HepG2 (cell line): ENCODE data around the gene SLIT3. TPM values are rescaled to one million over a fixed set of nuclear protein-coding genes. Genes with fewer than 3 reads are reported as not detected.

Experiments used
- ATAC-seq: fragments of 200-7000 bp; cut with Tn5 transposase; 3 replicates; pipeline ENCODE4 v1.9.1; 2020; ENCODE audit warnings: mild to moderate bottlenecking, moderate library complexity
- BruUV-seq: library from RNA; stranded (reverse); fragments of 400-500 nt; replicated peaks from 2 replicates; lab custom pipeline; 2021; lab: Mats Ljungman, UMichigan
- CTCF ChIA-PET: fragments of 300-600 bp; formaldehyde crosslinking; extraction: SDS; loops from one replicate; lab custom pipeline; 2021; ENCODE audit warnings: low total read pairs, inconsistent platforms, low intra/inter-chr PET ratio; lab: Yijun Ruan, JAX
- POLR2A ChIA-PET: fragments of 350-600 bp; sonication (Branson Sonifier 250); formaldehyde crosslinking; loops from one replicate; lab custom pipeline; 2020; ENCODE audit warnings: antibody characterized with exemption, inconsistent platforms; lab: Yijun Ruan, JAX
- DNase-seq: peaks from one replicate; pipeline ENCODE4 v3.0.0-alpha.2; 2015; ENCODE audit warnings: low spot score
- FAIRE-seq: peaks from 3 replicates; lab custom pipeline; 2011; peaks lifted over from hg19 to GRCh38; lab: Jason Lieb, UNC
- H2AFZ ChIP-seq: one replicate; pipeline ENCODE4 v1.6.1; 2011; ENCODE audit warnings: low read length, inconsistent platforms
- H3K27ac ChIP-seq: fragments of 300-600 bp; 3 replicates; pipeline ENCODE4 v1.8.0; 2011; ENCODE audit warnings: mixed run types, mild to moderate bottlenecking, mixed read lengths, low read length, inconsistent platforms; ENCODE audit not compliant: insufficient read depth; ENCODE audit errors: extremely low read length
- H3K27me3 ChIP-seq, 2 experiments: fragments of 200-600 bp in 1 of 2; 2 replicates in 1 of 2; 3 replicates in 1 of 2; pipeline versions ENCODE4 v1.6.0 to v1.8.0; 2011; ENCODE audit warnings: low read length in 2 of 2, mild to moderate bottlenecking in 2 of 2, moderate library complexity in 2 of 2, inconsistent platforms in 1 of 2; ENCODE audit not compliant: insufficient read depth in 2 of 2, control insufficient read depth in 1 of 2
- H3K36me3 ChIP-seq, 2 experiments: fragments of 200-600 bp in 1 of 2; replicated peaks in 1 of 2; 2 replicates in 1 of 2; 3 replicates in 1 of 2; pipeline versions ENCODE4 v1.5.1 to v1.8.0; 2011; ENCODE audit warnings: low read length in 2 of 2, inconsistent platforms in 1 of 2; ENCODE audit not compliant: insufficient read depth in 2 of 2, control insufficient read depth in 1 of 2
- H3K4me1 ChIP-seq: 2 replicates; pipeline ENCODE4 v1.5.1; 2012; ENCODE audit warnings: low read length, inconsistent platforms; ENCODE audit not compliant: insufficient read depth
- H3K4me2 ChIP-seq: 2 replicates; pipeline ENCODE4 v1.6.0; 2011; ENCODE audit warnings: low read depth, low read length, inconsistent platforms
- H3K4me3 ChIP-seq, 3 experiments: fragments of 200-600 bp in 1 of 3; sonication (generic), shearing (Covaris generic) in 1 of 3; replicated peaks in 1 of 3; 2 replicates each; pipeline ENCODE4 v1.5.1; 2011 to 2016; ENCODE audit warnings: low read length in 3 of 3, inconsistent platforms in 2 of 3, low read depth in 2 of 3, mild to moderate bottlenecking in 2 of 3, control low read depth in 1 of 3, mixed read lengths in 1 of 3; ENCODE audit not compliant: insufficient read depth in 1 of 3
- H3K79me2 ChIP-seq: one replicate; pipeline ENCODE4 v1.6.1; 2011; ENCODE audit warnings: low read length, inconsistent platforms; ENCODE audit not compliant: insufficient read depth
- H3K9ac ChIP-seq: 2 replicates; pipeline ENCODE4 v1.6.0; 2011; ENCODE audit warnings: mild to moderate bottlenecking, low read depth, low read length, inconsistent platforms; ENCODE audit not compliant: insufficient read depth
- H3K9me3 ChIP-seq: 2 replicates; pipeline ENCODE4 v1.5.1; 2012; ENCODE audit warnings: mild to moderate bottlenecking, low read length
- H4K20me1 ChIP-seq: 2 replicates; pipeline ENCODE4 v1.6.0; 2011; ENCODE audit warnings: inconsistent platforms, mild to moderate bottlenecking, low read length, moderate library complexity; ENCODE audit not compliant: insufficient read depth
- AKAP8 ChIP-seq: sonication (generic); formaldehyde crosslinking; IDR thresholded peaks from 2 replicates; pipeline ENCODE4 v1.5.1; 2020; ENCODE audit warnings: mild to moderate bottlenecking, missing genetic modification reagents
- THAP11 ChIP-seq: IDR thresholded peaks from 2 replicates; pipeline ENCODE4 v1.6.1; 2016; ENCODE audit warnings: missing biosample characterization, missing genetic modification reagents
- ZNF577 ChIP-seq: sonication (generic); formaldehyde crosslinking; IDR thresholded peaks from 2 replicates; pipeline ENCODE4 v1.4.0; 2020; ENCODE audit warnings: mild to moderate bottlenecking, low read depth, missing genetic modification reagents, borderline replicate concordance
- ZNF777 ChIP-seq: sonication (generic); formaldehyde crosslinking; IDR thresholded peaks from 2 replicates; pipeline ENCODE4 v1.4.0; 2020; ENCODE audit warnings: missing genetic modification reagents
- WGBS: methylation state at CpG from one replicate; pipeline ENCODE4 v1.1.6; 2017; ENCODE audit warnings: low lambda C conversion rate; 5-methylcytosine and 5-hydroxymethylcytosine counted together
- in situ Hi-C: cut with HindIII; loops from 2 replicates; pipeline ENCODE4 v1.10.0; 2017; ENCODE audit warnings: low pct_unique_long_range_greater_than_20kb; ENCODE audit not compliant: extremely low pct_ligation_motif_present
- intact Hi-C: fragments of 100-400 bp; cut with micrococcal nuclease; formaldehyde crosslinking; loops from one replicate; pipeline ENCODE4 v1.10.0; 2022; ENCODE audit not compliant: unreplicated experiment
- polyA plus RNA-seq, 8 experiments: library from polyadenylated mRNA; depleted of rRNA in 3 of 8; stranded (reverse) in 7 of 8; unstranded in 1 of 8; fragments of >200 nt; fragmentation: Illumina TruSeq in 4 of 8; extraction: Trizol in 4 of 8; gene quantifications; 2 replicates each; pipeline versions ENCODE4 v1.2.1 to v1.2.3, GENCODE V29; 2011 to 2016; ENCODE audit warnings: low read depth in 4 of 8, missing spikeins in 1 of 8, mixed read lengths in 1 of 8; ENCODE audit not compliant: insufficient read depth in 1 of 8
- total RNA-seq, 5 experiments: library from RNA; depleted of rRNA; stranded (reverse); fragments of >200 nt; fragmentation: Illumina TruSeq; extraction: Trizol; gene quantifications; 2 replicates each; pipeline ENCODE4 v1.2.3, GENCODE V29; 2016; ENCODE audit warnings: low read depth in 1 of 5
- TF ChIP-seq, protein P1 (sequence below): IDR thresholded peaks from 2 replicates; pipeline ENCODE4 v1.4.0; 2020; ENCODE audit warnings: mild to moderate bottlenecking, missing genetic modification reagents

The SLIT3 gene
- total and polyA plus RNA-seq, 2 of the 13 experiments (the other 11 are each of a cell fraction or from before 2014, with no cell fraction given), result not detected

DNA sequence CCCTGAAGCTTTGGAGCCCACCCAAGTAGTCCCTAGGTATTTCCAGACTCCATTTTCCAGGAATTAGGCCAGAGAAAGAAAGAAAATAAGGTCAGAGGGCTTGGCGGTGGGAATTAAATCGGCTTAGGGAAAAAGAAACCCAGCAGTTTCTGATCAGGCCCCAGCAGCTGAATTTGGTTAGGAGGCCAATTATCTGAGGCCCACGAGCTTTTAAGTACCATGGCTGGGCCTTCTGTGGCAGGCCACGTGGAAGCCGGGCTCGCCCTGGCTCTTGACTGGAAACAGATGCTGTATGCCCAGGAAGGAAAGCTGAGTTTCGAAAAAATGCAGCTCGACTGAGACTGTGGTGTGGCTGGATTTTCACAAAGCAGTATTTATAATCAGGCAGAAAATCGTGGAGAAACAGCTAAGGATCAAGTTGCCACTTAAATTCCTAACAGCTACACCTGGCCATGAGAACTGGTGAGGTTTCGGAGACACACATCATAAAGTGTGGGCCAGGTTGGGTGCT is 646.7 kb downstream of the SLIT3 start:
- CTCF ChIA-PET, result no interaction called here
- H3K79me2 ChIP-seq, result no peaks in the 10 kb centered on the region
- intact Hi-C loops, result no loop called here

More for the DNA sequence above, 646.7 kb downstream of the SLIT3 start:
- Histone ChIP-seq H3K4me2 (no peak overlapping the region), H3K9me3 (no peaks in the 10 kb centered on the region), H3K4me3 (no peak overlapping the region), H2AFZ (no peak overlapping the region), H4K20me1 (no peaks in the 10 kb centered on the region), H3K27me3 (no peaks in the 10 kb centered on the region), H3K9ac (no peak overlapping the region), H3K27ac (no peak overlapping the region), H3K4me1 (peaks cover 26% of the 10 kb centered on the region), H3K36me3 (no peaks in the 10 kb centered on the region)
- no peak for DNase-seq
- TF ChIP-seq, protein P1, sequence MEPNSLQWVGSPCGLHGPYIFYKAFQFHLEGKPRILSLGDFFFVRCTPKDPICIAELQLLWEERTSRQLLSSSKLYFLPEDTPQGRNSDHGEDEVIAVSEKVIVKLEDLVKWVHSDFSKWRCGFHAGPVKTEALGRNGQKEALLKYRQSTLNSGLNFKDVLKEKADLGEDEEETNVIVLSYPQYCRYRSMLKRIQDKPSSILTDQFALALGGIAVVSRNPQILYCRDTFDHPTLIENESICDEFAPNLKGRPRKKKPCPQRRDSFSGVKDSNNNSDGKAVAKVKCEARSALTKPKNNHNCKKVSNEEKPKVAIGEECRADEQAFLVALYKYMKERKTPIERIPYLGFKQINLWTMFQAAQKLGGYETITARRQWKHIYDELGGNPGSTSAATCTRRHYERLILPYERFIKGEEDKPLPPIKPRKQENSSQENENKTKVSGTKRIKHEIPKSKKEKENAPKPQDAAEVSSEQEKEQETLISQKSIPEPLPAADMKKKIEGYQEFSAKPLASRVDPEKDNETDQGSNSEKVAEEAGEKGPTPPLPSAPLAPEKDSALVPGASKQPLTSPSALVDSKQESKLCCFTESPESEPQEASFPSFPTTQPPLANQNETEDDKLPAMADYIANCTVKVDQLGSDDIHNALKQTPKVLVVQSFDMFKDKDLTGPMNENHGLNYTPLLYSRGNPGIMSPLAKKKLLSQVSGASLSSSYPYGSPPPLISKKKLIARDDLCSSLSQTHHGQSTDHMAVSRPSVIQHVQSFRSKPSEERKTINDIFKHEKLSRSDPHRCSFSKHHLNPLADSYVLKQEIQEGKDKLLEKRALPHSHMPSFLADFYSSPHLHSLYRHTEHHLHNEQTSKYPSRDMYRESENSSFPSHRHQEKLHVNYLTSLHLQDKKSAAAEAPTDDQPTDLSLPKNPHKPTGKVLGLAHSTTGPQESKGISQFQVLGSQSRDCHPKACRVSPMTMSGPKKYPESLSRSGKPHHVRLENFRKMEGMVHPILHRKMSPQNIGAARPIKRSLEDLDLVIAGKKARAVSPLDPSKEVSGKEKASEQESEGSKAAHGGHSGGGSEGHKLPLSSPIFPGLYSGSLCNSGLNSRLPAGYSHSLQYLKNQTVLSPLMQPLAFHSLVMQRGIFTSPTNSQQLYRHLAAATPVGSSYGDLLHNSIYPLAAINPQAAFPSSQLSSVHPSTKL, result no peak
- TF ChIP-seq THAP11 (CRISPR knock-in tag) (no peak), ZNF777 (no peak), AKAP8 (CRISPR knock-in tag) (no peak), ZNF577 (CRISPR knock-in tag) (no peak)
- FAIRE-seq, result no peak
- 62% methylated on average over 10 of the region's 10 CpGs for WGBS
- ATAC-seq, result no peak
- in situ Hi-C loops, result no loop called here
- POLR2A ChIA-PET, result no interaction called here
- BruUV-seq, result no TSS peak
